Eye (tissue), 1 donor: ENCODE data around the gene DCAF17.

Experiments used
- DNase-seq: peaks from one replicate; pipeline ENCODE4 v3.0.0-alpha.2; 2015

DCAF17 gene

GRCh38 chr2:171434013-171434989, at the start of gene DCAF17:
DCAF17 (plus strand) TSS chr2:171434226; CDS start chr2:171434578, 352 bp downstream.
- peak; percentile 98 for DNase-seq

- DNase-seq = no peak
Observed at GRCh38 chr2:171386627-171387026, 47.4 kb upstream of the DCAF17 start.

- DNase-seq = no peak
Observed at GRCh38 chr2:171387052-171387451, 47.0 kb upstream of the DCAF17 start.

GRCh38 chr2:171389325-171389724, 44.7 kb upstream of the DCAF17 start:
- no peak for DNase-seq

GRCh38 chr2:171389780-171390179, 44.2 kb upstream of the DCAF17 start:
- DNase-seq = no peak

GRCh38 chr2:171390941-171391516, 43.0 kb upstream of the DCAF17 start:
- no peak for DNase-seq

GRCh38 chr2:171391532-171391931, 42.5 kb upstream of the DCAF17 start:
- DNase-seq = no peak

- DNase-seq = no peak
Observed at GRCh38 chr2:171393487-171393886, 40.5 kb upstream of the DCAF17 start.

GRCh38 chr2:171394164-171394740, 39.8 kb upstream of the DCAF17 start:
- no peak for DNase-seq

- no peak for DNase-seq
Observed at GRCh38 chr2:171399292-171399691, 34.7 kb upstream of the DCAF17 start.

GRCh38 chr2:171400395-171400794, 33.6 kb upstream of the DCAF17 start:
- no peak for DNase-seq

GRCh38 chr2:171401947-171402346, 32.1 kb upstream of the DCAF17 start:
- no peak for DNase-seq

- no peak for DNase-seq
Observed at GRCh38 chr2:171402906-171403580, 31.0 kb upstream of the DCAF17 start.

GRCh38 chr2:171404261-171404660, 29.8 kb upstream of the DCAF17 start:
- no peak for DNase-seq

- DNase-seq = no peak
Observed at GRCh38 chr2:171404719-171405118, 29.3 kb upstream of the DCAF17 start.

GRCh38 chr2:171405546-171405945, 28.5 kb upstream of the DCAF17 start:
- no peak for DNase-seq

- no peak for DNase-seq
Observed at GRCh38 chr2:171406044-171406443, 28.0 kb upstream of the DCAF17 start.

GRCh38 chr2:171407030-171407675, 26.9 kb upstream of the DCAF17 start:
- no peak for DNase-seq

GRCh38 chr2:171407676-171408044, 26.4 kb upstream of the DCAF17 start:
- no peak for DNase-seq

- DNase-seq = no peak
Observed at GRCh38 chr2:171409436-171409971, 24.5 kb upstream of the DCAF17 start.

- DNase-seq = peak; percentile 52
Observed at GRCh38 chr2:171410101-171410500, 23.9 kb upstream of the DCAF17 start.

- no peak for DNase-seq
Observed at GRCh38 chr2:171410624-171411023, 23.4 kb upstream of the DCAF17 start.
